Chondrocyte (in vitro differentiated cells): Measurements from ENCODE around the gene FGF12. TPM values are rescaled to one million over a fixed set of nuclear protein-coding genes. Genes with fewer than 3 reads are reported as not detected.

Experiments
- DNase-seq: peaks from one replicate; pipeline ENCODE4 v3.0.0; 2021; ENCODE audit warnings: mixed read lengths, low spot score
- H3K27ac Mint-ChIP-seq: one replicate; pipeline ENCODE4 v1.8.0; 2021; ENCODE audit warnings: mild to moderate bottlenecking, moderate library complexity, mixed read lengths; ENCODE audit not compliant: unreplicated experiment
- H3K27me3 Mint-ChIP-seq: 2 replicates; pipeline ENCODE4 v1.8.0; 2021; ENCODE audit warnings: low read depth, mixed read lengths
- H3K36me3 Mint-ChIP-seq: 2 replicates; pipeline ENCODE4 v1.8.0; 2021; ENCODE audit warnings: low read depth, mixed read lengths
- H3K4me1 Mint-ChIP-seq: 2 replicates; pipeline ENCODE4 v1.8.0; 2021; ENCODE audit warnings: low read depth, mild to moderate bottlenecking, mixed read lengths
- H3K4me3 Mint-ChIP-seq: one replicate; pipeline ENCODE4 v1.8.0; 2021; ENCODE audit warnings: mild to moderate bottlenecking, moderate library complexity, mixed read lengths; ENCODE audit not compliant: unreplicated experiment
- H3K9me3 Mint-ChIP-seq: 2 replicates; pipeline ENCODE4 v1.8.0; 2021; ENCODE audit warnings: low read depth, mixed read lengths
- CTCF ChIP-seq: fragments of 200-600 bp; sonication (generic); IDR thresholded peaks from 2 replicates; pipeline ENCODE4 v1.5.0; 2021; ENCODE audit warnings: antibody characterized with exemption, mild to moderate bottlenecking, moderate library complexity
- total RNA-seq: library from RNA; stranded (reverse); gene quantifications from 3 replicates; pipeline ENCODE4 v1.2.1, GENCODE V29; 2021

The FGF12 gene
- total RNA-seq, 1 donor from 2014 or later, result 0.15 TPM

DNA sequence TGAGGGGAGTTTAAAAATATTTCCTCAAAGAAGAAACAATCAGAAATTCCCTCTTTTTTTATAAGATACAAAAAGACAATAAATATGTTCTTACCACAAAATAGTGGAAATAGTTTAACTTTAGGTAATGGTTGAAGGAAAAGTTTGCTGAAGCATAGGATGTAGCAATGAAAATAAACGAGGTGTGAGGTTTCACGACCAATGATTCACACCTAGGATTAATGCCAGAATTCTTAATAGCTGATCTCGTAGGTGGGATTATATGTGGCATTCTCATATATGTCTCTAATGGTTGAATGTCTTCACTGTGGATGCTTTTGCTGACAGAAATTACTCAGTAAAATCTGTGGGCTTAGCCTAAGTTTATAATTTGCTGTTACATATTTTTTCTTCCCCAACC lies 467.7 kb downstream of the FGF12 start:
- no peaks in the 10 kb centered on the region for H3K9me3 Mint-ChIP-seq
- no peak overlapping the region for H3K27ac Mint-ChIP-seq
- no peak for TF ChIP-seq CTCF
- peaks cover 6% of the 10 kb centered on the region for H3K27me3 Mint-ChIP-seq
- no peaks in the 10 kb centered on the region for H3K36me3 Mint-ChIP-seq
- DNase-seq, result no peak
- H3K4me3 Mint-ChIP-seq, result no peak overlapping the region
- H3K4me1 Mint-ChIP-seq, result no peaks in the 10 kb centered on the region

DNA sequence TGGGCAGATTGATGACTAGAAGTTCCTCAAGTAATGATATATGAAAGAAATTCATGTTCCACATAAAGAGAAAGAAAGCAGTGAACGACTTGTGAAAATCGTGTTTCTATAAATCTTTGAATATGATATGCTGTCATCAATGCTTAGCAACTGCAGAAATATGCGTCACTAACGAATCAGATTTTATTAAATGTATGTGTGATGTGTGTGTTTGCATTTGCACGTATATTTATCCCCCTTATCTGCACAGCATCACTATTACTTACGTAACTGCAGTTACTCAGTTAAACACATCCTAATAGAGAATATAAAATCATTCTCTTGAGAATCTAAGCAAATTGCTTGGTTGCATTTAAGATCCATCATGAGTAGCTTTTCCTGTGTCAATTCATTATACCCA lies 468.6 kb downstream of the FGF12 start:
- H3K36me3 Mint-ChIP-seq, result no peaks in the 10 kb centered on the region
- H3K4me1 Mint-ChIP-seq, result no peaks in the 10 kb centered on the region
- no peak for DNase-seq
- no peak overlapping the region for H3K27ac Mint-ChIP-seq
- H3K9me3 Mint-ChIP-seq, result no peaks in the 10 kb centered on the region
- no peak overlapping the region for H3K4me3 Mint-ChIP-seq
- TF ChIP-seq CTCF, result no peak
- peaks cover 6% of the 10 kb centered on the region for H3K27me3 Mint-ChIP-seq

GRCh38 chr3:192255839-192256238 lies 471.5 kb downstream of the FGF12 start:
- Mint-ChIP-seq H3K27ac (no peak overlapping the region), H3K4me3 (no peak overlapping the region), H3K9me3 (no peaks in the 10 kb centered on the region), H3K27me3 (peaks cover 8% of the 10 kb centered on the region), H3K36me3 (no peaks in the 10 kb centered on the region), H3K4me1 (no peaks in the 10 kb centered on the region)
- TF ChIP-seq CTCF, result no peak
- DNase-seq, result no peak

DNA sequence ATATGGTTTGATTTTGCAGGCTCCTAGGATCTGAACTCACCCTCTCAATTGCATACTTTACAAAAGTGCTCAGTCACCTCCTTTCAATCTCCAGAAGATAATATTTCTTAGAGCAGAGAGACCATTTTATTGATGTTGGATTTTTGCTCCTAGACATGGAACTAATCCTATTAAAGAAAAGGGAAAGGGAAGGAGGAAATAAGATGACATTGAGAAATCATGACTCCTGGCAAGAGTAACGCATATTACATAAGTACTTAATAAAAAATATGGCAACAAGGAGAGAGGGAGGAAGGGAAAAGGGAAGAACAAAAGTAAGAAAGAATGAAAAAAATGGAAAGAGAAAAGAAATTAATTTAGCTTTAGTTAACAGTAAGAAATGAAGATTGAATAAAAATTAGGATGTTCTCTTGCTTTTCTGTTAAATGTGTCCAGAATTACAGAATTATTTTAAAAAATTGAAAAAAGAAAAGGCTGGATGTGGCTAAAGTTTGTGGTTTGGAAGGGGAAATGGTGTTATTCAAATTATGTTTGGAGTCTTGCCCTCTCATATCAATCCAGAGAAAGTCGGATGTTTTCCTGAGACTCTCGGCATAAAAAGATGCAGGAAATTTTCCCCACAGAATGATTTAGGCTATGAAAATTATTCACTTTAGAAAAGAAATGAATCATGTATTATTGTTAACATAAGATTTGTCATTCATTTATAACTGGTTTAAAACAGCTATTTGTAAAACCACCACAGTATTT lies 474.0 kb downstream of the FGF12 start:
- Mint-ChIP-seq H3K36me3 (no peaks in the 10 kb centered on the region), H3K9me3 (no peaks in the 10 kb centered on the region), H3K27me3 (peaks cover 3% of the 10 kb centered on the region), H3K4me3 (no peak overlapping the region), H3K4me1 (no peaks in the 10 kb centered on the region), H3K27ac (no peak overlapping the region)
- DNase-seq, result no peak
- TF ChIP-seq CTCF, result no peak

- no peak for TF ChIP-seq CTCF
- H3K4me1 Mint-ChIP-seq, result no peaks in the 10 kb centered on the region
- H3K4me3 Mint-ChIP-seq, result no peak overlapping the region
- peaks cover 3% of the 10 kb centered on the region for H3K27me3 Mint-ChIP-seq
- no peaks in the 10 kb centered on the region for H3K36me3 Mint-ChIP-seq
- no peak overlapping the region for H3K27ac Mint-ChIP-seq
- no peak for DNase-seq
- no peaks in the 10 kb centered on the region for H3K9me3 Mint-ChIP-seq
These were observed 477.8 kb downstream of the FGF12 start for GRCh38 chr3:192249516-192249915.
